ENCODE results near the gene TPT1.

- TF ChIP-seq POLR2A (IDR thresholded peaks at IDR 0.05) (no peak), CTCF (IDR thresholded peaks at IDR 0.05) (no peak)
Observed at GRCh38 chr13:45327253-45327955, 13.6 kb downstream of the TPT1 start.
